GM12892 (cell line): ENCODE results near the gene ALG8.

Experiments
- POLR2A ChIP-seq: IDR thresholded peaks from 2 replicates; pipeline ENCODE4 v1.6.1; 2011; ENCODE audit warnings: low read depth, low read length, control low read depth
- POLR2AphosphoS5 ChIP-seq: IDR thresholded peaks from 2 replicates; pipeline ENCODE4 v1.6.1; 2011; ENCODE audit warnings: low read depth, low read length, control low read depth
- TAF1 ChIP-seq: IDR thresholded peaks from 2 replicates; pipeline ENCODE4 v1.6.1; 2011; ENCODE audit warnings: low read depth, mild to moderate bottlenecking, control low read depth, low read length, borderline replicate concordance

GRCh38 chr11:78161346-78161745 is 21.9 kb upstream of the ALG8 start:
- TF ChIP-seq POLR2AphosphoS5, result no peak
- TF ChIP-seq POLR2A, result no peak
- TF ChIP-seq TAF1, result no peak
